Peyer's patch (tissue), 4 donors: ENCODE data around the gene MYOM3.

Experiments
- CTCF ChIP-seq, 6 experiments: fragments of 450-650 bp in 4 of 6; fragments of 200-600 bp in 2 of 6; sonication (generic) in 1 of 6; IDR thresholded peaks; one replicate each; pipeline ENCODE4 v1.5.1; 2017 to 2019; ENCODE audit warnings: antibody characterized with exemption in 6 of 6, mild to moderate bottlenecking in 3 of 6, moderate library complexity in 1 of 6
- POLR2A ChIP-seq, 2 donors: fragments of 450-650 bp; IDR thresholded peaks; one replicate each; pipeline ENCODE4 v1.5.1; 2017; ENCODE audit warnings: antibody characterized with exemption in 2 of 2, mild to moderate bottlenecking in 2 of 2, moderate library complexity in 2 of 2

DNA sequence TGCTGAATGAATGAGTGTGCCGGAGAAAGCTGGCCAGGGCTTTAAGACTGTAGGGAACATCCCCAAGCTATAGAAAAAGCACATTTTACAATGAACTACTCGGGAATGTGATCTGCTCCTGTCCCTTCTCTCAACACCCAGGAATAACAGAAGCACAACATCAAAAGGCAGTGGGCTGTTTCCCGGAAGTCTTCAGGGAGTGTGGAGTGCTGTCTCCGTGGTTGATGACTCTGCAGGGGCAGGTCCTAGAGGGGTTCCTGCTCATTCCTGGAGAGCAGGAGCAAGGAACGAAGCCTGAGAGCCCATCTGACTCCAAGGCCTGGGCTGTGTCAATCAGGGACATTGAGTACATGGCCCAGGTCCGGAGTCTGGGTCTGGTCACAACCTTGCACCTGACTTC lies 35.9 kb upstream of the MYOM3 start:
- no peak for TF ChIP-seq CTCF (IDR thresholded peaks at IDR 0.05)
- no peak for TF ChIP-seq POLR2A (IDR thresholded peaks at IDR 0.05)
